Cardiac muscle cell (in vitro differentiated cells and primary cell): ENCODE measurements around the gene SYF2. TPM values are rescaled to one million over a fixed set of nuclear protein-coding genes. Genes with fewer than 3 reads are reported as not detected.

Experiments used
- DNase-seq, 2 donors: peaks; one replicate each; pipeline versions ENCODE4 v3.0.0 to v3.0.0-alpha.2; 2010 to 2017; ENCODE audit warnings: low read depth in 1 of 2, low spot score in 1 of 2
- H3K27ac ChIP-seq: fragments of 200-600 bp; sonication (generic); 2 replicates; pipeline ENCODE4 v1.5.1; 2016
- H3K27me3 ChIP-seq: fragments of 200-600 bp; sonication (generic); 2 replicates; pipeline ENCODE4 v1.6.0; 2016; ENCODE audit warnings: control low read depth
- H3K36me3 ChIP-seq: fragments of 200-600 bp; sonication (generic); 2 replicates; pipeline ENCODE4 v1.5.1; 2016; ENCODE audit warnings: control low read depth
- H3K4me1 ChIP-seq: fragments of 200-600 bp; sonication (generic); 2 replicates; pipeline ENCODE4 v1.8.1; 2017; ENCODE audit warnings: low read depth, mild to moderate bottlenecking, mixed run types
- H3K4me3 ChIP-seq: fragments of 200-600 bp; sonication (generic); 2 replicates; pipeline ENCODE4 v1.5.1; 2016; ENCODE audit warnings: mild to moderate bottlenecking
- H3K9me3 ChIP-seq: fragments of 200-600 bp; sonication (generic); 2 replicates; pipeline ENCODE4 v1.5.1; 2017; ENCODE audit warnings: low read depth, mild to moderate bottlenecking, control low read depth
- polyA plus RNA-seq: library from polyadenylated mRNA; unstranded; fragments of >200 nt; fragmentation: Nextera tagmentation; extraction: Ambion mirVana; gene quantifications from 2 replicates; pipeline ENCODE4 v1.2.1, GENCODE V29; 2016
- total RNA-seq: library from RNA; depleted of rRNA; stranded (reverse); fragments of >200 nt; gene quantifications from 2 replicates; pipeline ENCODE4 v1.2.3, GENCODE V29; 2016
- TF ChIP-seq, protein P1 (sequence below): IDR thresholded peaks from 2 replicates; pipeline ENCODE4 v1.5.1; 2012; ENCODE audit warnings: low read depth, mild to moderate bottlenecking, low read length

Gene SYF2
- total and polyA plus RNA-seq, 2 experiments from 2014 or later, result 44.6 to 50.0 TPM

DNA sequence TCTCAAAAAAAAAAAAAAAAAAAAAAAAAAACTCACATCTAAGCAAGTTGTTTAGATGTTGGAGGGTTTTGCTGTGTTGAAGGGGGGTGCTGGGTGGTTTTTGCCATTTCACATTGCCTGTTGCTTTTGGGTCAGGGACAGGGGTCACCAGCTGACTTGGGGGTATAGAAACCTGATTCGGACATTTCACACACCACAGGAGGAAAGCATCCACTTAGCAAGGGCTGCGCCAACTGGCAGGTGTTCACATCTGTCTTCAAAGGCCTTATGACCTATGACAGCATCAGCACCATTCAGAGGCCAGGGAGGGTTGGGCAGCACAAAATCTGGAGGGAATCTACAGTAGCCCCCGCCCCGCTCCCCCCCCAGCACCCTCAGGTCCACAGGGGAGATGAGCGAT is 45.2 kb downstream of the SYF2 start:
- no peaks in the 10 kb centered on the region for H3K36me3 ChIP-seq
- no peak for DNase-seq
- no peak overlapping the region for H3K4me3 ChIP-seq
- no peaks in the 10 kb centered on the region for H3K9me3 ChIP-seq
- TF ChIP-seq, protein P1, sequence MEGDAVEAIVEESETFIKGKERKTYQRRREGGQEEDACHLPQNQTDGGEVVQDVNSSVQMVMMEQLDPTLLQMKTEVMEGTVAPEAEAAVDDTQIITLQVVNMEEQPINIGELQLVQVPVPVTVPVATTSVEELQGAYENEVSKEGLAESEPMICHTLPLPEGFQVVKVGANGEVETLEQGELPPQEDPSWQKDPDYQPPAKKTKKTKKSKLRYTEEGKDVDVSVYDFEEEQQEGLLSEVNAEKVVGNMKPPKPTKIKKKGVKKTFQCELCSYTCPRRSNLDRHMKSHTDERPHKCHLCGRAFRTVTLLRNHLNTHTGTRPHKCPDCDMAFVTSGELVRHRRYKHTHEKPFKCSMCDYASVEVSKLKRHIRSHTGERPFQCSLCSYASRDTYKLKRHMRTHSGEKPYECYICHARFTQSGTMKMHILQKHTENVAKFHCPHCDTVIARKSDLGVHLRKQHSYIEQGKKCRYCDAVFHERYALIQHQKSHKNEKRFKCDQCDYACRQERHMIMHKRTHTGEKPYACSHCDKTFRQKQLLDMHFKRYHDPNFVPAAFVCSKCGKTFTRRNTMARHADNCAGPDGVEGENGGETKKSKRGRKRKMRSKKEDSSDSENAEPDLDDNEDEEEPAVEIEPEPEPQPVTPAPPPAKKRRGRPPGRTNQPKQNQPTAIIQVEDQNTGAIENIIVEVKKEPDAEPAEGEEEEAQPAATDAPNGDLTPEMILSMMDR, result no peak
- no peaks in the 10 kb centered on the region for H3K4me1 ChIP-seq
- no peak overlapping the region for H3K27ac ChIP-seq
- no peaks in the 10 kb centered on the region for H3K27me3 ChIP-seq

DNA sequence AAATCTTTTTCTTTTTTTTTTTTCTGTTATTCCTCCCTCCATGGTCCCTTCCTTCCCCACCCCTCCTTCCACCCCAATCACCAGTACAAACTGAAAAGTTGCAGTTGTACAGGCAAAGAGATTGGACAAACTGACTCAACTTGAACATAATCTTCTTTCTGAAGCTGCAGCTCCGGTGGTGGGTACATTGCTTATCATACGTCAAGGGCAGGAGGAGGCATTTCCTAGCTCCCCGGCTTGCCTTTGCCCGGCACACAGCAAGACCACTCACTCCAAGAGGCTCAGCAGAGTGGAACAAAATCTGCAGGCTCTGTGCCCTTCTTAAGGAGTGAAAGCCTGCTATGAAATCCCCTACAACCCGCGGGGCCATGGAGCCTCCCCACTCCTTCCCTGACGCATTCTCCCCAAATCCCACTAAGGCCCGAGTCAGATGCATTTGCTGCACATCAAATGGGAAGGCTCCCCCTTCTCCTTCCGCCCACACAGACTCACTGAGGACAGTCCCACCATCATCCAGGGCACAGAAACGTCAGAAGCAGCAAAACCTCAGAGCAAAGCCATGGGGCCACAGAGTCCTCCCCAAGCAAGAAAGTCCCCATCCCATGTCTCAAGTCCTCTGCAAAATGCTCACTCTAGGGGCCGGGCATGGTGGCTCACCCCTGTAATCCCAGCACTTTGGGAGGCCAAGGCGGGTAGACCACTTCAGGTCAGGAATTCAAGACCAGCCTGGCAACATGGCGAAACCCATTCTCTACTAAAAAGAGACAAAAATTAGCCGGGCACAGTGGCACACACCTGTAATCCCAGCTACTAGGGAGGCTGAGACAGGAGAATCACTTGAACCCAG is 45.9 kb downstream of the SYF2 start:
- H3K9me3 ChIP-seq, result no peaks in the 10 kb centered on the region
- no peak for DNase-seq
- no peaks in the 10 kb centered on the region for H3K4me1 ChIP-seq
- no peak overlapping the region for H3K4me3 ChIP-seq
- H3K27ac ChIP-seq, result no peak overlapping the region
- no peaks in the 10 kb centered on the region for H3K27me3 ChIP-seq
- H3K36me3 ChIP-seq, result no peaks in the 10 kb centered on the region
- TF ChIP-seq, protein P1, result no peak

DNA sequence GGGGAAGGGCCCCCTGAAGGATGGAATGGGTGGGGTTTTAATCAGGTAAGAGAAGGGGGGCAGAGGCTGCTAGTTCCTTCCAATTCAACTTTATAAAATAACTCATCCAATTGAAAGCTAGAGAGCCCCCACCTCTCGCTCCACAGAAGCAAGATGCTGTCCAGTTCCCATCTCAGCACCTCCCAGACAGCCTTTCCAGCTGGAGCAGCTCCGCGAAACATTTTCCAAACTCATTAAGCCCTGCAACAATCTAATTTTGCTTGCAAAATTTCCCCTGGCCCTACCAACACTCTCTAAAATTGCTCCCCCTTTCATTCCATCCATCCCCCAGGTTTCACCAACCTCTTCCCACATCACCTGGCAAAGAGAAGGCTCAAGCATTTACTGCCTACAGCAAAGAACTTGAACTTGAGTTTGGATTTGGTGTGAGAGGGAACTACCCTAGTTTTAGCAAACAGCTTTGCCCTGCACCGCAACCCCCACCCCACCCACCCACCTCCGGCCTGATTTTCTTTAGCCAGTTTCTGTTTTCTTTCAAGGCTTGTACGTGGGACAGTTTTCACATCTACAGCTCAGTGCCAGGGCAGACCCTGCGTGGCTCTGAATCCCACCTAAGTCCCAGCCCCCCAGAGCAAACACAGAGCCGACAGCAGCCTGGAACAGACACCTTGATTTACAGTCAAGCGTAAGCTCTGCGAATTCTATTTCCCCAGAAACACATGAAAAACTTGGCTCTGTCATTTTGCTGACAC is 46.7 kb downstream of the SYF2 start:
- no peak for DNase-seq
- no peak overlapping the region for H3K4me3 ChIP-seq
- no peaks in the 10 kb centered on the region for H3K9me3 ChIP-seq
- H3K27me3 ChIP-seq, result no peaks in the 10 kb centered on the region
- no peaks in the 10 kb centered on the region for H3K36me3 ChIP-seq
- H3K27ac ChIP-seq, result no peak overlapping the region
- H3K4me1 ChIP-seq, result no peaks in the 10 kb centered on the region
- TF ChIP-seq, protein P1, result no peak

DNA sequence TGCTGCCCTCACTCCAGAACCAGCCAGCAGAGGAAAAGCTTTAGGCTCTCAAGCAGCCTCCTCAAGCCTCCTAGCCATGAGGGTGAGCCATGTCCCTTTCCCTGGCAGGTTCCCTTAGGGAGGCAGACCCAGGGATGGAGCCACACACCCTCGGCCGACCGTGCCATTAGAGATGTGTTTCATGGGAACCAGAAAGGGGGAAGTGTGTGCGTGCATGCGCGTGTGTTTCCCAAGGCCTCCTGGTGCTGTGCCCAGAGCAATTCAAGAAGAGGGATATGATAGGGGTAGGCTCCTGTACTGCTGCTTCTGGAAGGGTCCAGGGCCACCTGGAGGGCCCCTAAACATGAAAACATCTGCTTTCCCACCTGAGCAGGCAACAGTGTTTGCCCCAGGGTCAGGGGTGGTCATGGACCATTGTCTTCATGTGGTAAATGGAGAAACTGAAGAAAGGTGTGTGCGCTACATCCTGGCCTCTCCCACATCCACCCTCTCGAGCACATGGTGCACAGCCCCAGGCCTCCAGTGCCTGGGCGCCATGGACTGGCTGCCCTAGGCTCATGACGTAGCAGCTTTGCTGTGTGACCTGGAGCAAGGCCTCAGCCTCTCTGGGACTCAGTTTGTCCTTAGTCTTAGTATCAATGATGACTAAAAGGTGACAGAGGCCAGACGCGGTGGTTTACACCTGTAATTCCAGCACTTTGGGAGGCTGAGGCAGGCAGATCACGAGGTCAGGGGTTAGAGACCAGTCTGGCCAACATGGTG is 48.1 kb downstream of the SYF2 start:
- Histone ChIP-seq H3K4me3 (no peak overlapping the region), H3K27me3 (no peaks in the 10 kb centered on the region), H3K27ac (no peak overlapping the region), H3K36me3 (no peaks in the 10 kb centered on the region), H3K9me3 (no peaks in the 10 kb centered on the region), H3K4me1 (no peaks in the 10 kb centered on the region)
- TF ChIP-seq, protein P1, result no peak
- no peak for DNase-seq

DNA sequence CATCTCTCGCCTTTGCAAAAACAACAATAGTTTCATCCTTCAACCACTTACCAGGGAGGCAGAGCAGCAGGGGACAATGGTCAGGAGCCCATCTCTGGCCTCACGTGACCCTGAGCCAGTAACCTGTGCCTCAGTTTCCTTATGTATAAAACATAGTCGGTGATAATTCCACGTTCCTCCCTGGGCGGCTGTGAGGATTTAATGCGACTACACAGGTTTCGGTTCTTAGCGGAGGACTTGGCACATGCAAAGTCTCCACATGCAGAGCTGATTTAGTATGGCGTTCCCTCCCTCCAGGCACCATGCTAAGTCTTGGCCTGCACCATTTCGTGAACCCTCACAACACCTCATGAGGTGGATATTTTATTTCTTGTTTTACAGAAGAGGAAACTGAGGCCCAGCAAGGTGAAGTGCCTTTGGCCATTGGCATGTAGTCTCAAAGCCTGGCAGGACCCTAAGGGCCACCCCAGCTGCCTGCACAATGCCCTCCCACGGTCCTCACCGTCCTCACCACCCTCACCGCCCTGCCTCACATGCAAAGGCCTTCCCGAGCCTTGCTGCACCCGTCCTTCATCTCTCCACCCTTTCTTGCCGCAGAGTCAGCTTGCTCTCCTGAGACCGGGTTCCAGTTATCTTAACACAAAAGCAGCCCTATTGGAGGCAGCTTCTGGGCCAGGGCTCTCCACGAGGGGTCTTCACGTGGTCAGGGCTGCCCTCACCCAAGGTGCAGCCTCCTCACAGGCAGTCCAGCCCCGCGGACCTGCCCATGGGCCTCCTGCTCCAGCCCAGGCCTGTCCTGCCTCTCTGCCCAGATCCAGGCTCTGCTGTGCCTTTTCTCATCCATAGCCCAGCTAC is 48.9 kb downstream of the SYF2 start:
- no peak overlapping the region for H3K4me3 ChIP-seq
- H3K27ac ChIP-seq, result no peak overlapping the region
- no peak for DNase-seq
- H3K4me1 ChIP-seq, result no peaks in the 10 kb centered on the region
- TF ChIP-seq, protein P1, result no peak
- no peaks in the 10 kb centered on the region for H3K27me3 ChIP-seq
- H3K36me3 ChIP-seq, result no peaks in the 10 kb centered on the region
- H3K9me3 ChIP-seq, result no peaks in the 10 kb centered on the region
